GM23248 (cell line): ENCODE data around the gene ARMH3. TPM values are rescaled to one million over a fixed set of nuclear protein-coding genes. Genes with fewer than 3 reads are reported as not detected.

ENCODE experiments used
- DNase-seq: peaks from one replicate; pipeline ENCODE4 v3.0.0-alpha.2; 2015
- H2AFZ ChIP-seq: fragments of 200-600 bp; sonication (generic); 2 replicates; pipeline ENCODE4 v1.6.1; 2016; ENCODE audit warnings: antibody characterized with exemption
- H3F3A ChIP-seq: fragments of 200-600 bp; sonication (generic); 2 replicates; pipeline ENCODE4 v1.6.1; 2016; ENCODE audit warnings: mild to moderate bottlenecking, antibody characterized with exemption, mixed run types; ENCODE audit not compliant: insufficient read depth
- H3K27ac ChIP-seq: fragments of 200-600 bp; sonication (generic); 2 replicates; pipeline ENCODE4 v1.5.1; 2016; ENCODE audit warnings: mild to moderate bottlenecking
- H3K27me3 ChIP-seq: fragments of 200-600 bp; sonication (generic); replicated peaks from 2 replicates; pipeline ENCODE4 v1.6.1; 2016; ENCODE audit warnings: mild to moderate bottlenecking; ENCODE audit not compliant: insufficient read depth
- H3K36me3 ChIP-seq: fragments of 200-600 bp; sonication (generic); 2 replicates; pipeline ENCODE4 v1.6.1; 2016; ENCODE audit warnings: low read depth, mild to moderate bottlenecking
- H3K4me1 ChIP-seq: fragments of 200-600 bp; sonication (generic); 2 replicates; pipeline ENCODE4 v1.6.1; 2016; ENCODE audit warnings: mild to moderate bottlenecking; ENCODE audit not compliant: insufficient read depth
- H3K4me2 ChIP-seq: fragments of 200-600 bp; sonication (generic); one replicate; pipeline ENCODE4 v1.6.1; 2016; ENCODE audit warnings: mild to moderate bottlenecking; ENCODE audit not compliant: unreplicated experiment
- H3K4me3 ChIP-seq: fragments of 200-600 bp; sonication (generic); 2 replicates; pipeline ENCODE4 v1.5.1; 2016; ENCODE audit warnings: mild to moderate bottlenecking
- H3K79me2 ChIP-seq: fragments of 200-600 bp; sonication (generic); 2 replicates; pipeline ENCODE4 v1.6.1; 2016; ENCODE audit warnings: mild to moderate bottlenecking; ENCODE audit not compliant: insufficient read depth
- H3K9ac ChIP-seq: fragments of 200-600 bp; sonication (generic); 2 replicates; pipeline ENCODE4 v1.6.1; 2016; ENCODE audit warnings: mild to moderate bottlenecking
- H3K9me2 ChIP-seq: fragments of 200-600 bp; sonication (generic); 2 replicates; pipeline ENCODE4 v1.6.1; 2016; ENCODE audit warnings: mixed run types, mild to moderate bottlenecking, moderate library complexity; ENCODE audit not compliant: insufficient read depth
- H3K9me3 ChIP-seq: fragments of 200-600 bp; sonication (generic); one replicate; pipeline ENCODE4 v1.6.1; 2017; ENCODE audit warnings: low read depth
- H4K20me1 ChIP-seq: fragments of 200-600 bp; sonication (generic); 2 replicates; pipeline ENCODE4 v1.6.0; 2016; ENCODE audit not compliant: insufficient read depth
- EZH2 ChIP-seq: fragments of 200-600 bp; sonication (generic); IDR thresholded peaks from 2 replicates; pipeline ENCODE4 v1.6.1; 2018; ENCODE audit warnings: antibody characterized with exemption, mild to moderate bottlenecking; ENCODE audit not compliant: insufficient read depth, poor library complexity, severe bottlenecking
- EZH2phosphoT487 ChIP-seq: fragments of 200-600 bp; sonication (generic); IDR thresholded peaks from 2 replicates; pipeline ENCODE4 v1.6.1; 2018; ENCODE audit warnings: antibody characterized with exemption, moderate library complexity, mild to moderate bottlenecking, low read depth; ENCODE audit not compliant: insufficient read depth
- WGBS, 2 experiments: methylation state at CpG; one replicate each; pipeline ENCODE4 v1.1.6; 2015 to 2017; ENCODE audit warnings: low lambda C conversion rate in 2 of 2, low coverage in 1 of 2; ENCODE audit errors: missing lambda C conversion rate in 2 of 2; 5-methylcytosine and 5-hydroxymethylcytosine counted together
- in situ Hi-C: fragments of 300-500 bp; cut with MboI; formaldehyde crosslinking; loops from 2 replicates; pipeline ENCODE4 v1.15.0; 2020
- polyA plus RNA-seq: library from polyadenylated mRNA; unstranded; fragments of >200 nt; fragmentation: Nextera tagmentation; extraction: Ambion mirVana; gene quantifications from 2 replicates; pipeline ENCODE4 v1.2.1, GENCODE V29; 2016
- small RNA-seq: library from RNA; depleted of rRNA; stranded (forward); fragments of <200 nt; gene quantifications from one replicate; pipeline ENCODE3, GENCODE V24; 2014; ENCODE audit warnings: low read depth, low replicate concordance
- total RNA-seq: library from RNA; depleted of rRNA; stranded (reverse); fragments of >200 nt; shearing (Covaris generic); gene quantifications from 2 replicates; pipeline ENCODE4 v1.2.3, GENCODE V29; 2014; rRNA removed

Gene ARMH3
- total and polyA plus RNA-seq, 2 experiments from 2014 or later, result 9.0 to 9.5 TPM

DNA sequence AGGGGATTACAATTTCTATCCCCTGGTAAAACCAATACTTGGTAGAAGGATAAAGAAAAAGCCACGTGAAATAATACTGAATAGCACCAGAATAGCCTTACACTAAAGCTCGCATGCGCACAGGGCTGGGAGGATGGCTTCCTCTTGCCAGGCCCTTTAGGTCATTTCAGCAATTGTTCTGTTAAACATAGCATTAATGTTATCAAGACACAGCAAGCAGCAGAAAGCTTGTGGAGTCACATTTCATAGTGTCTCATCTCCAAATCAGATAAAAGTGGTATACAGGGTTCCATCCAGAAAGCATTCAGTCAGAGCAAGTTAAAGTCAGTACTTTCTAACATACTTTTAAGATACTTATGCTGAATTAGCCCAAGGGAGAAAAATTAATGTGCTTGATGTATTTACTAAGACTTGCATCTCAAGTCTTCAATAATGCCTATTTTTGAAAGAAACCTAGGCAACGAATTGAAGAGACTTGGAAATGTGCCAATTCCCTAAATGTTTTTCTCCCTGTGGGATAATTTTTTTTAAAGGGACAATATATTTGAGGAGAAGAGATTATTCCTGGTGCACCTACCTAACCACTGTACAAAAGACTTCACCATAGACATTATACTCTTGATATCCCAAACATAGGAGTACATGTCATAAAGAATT lies 258.4 kb downstream of the ARMH3 start:
- H4K20me1 ChIP-seq, result peaks cover 8% of the 10 kb centered on the region
- WGBS, 2 experiments, result 61 to 64% methylated on average over 4 of the region's 4 CpGs

More for the DNA sequence above, 258.4 kb downstream of the ARMH3 start:
- Histone ChIP-seq H3K9me2 (no peaks in the 10 kb centered on the region), H3K9ac (no peak overlapping the region), H3K36me3 (peaks cover 94% of the 10 kb centered on the region), H3F3A (peaks cover 49% of the 10 kb centered on the region), H3K4me1 (no peaks in the 10 kb centered on the region), H3K79me2 (peaks cover 100% of the 10 kb centered on the region), H3K9me3 (no peaks in the 10 kb centered on the region), H3K27me3 (no peaks in the 10 kb centered on the region), H3K4me2 (no peak overlapping the region), H2AFZ (no peak overlapping the region), H3K4me3 (no peak overlapping the region), H3K27ac (no peak overlapping the region)
- no peak for TF ChIP-seq EZH2
- no peak for TF ChIP-seq EZH2phosphoT487
- in situ Hi-C loops, result no loop called here
- DNase-seq, result no peak

Small RNAs within 50 kb of the gene (small RNA-seq; reads per million reads assigned to genes)
- gene AL500527.1, result not detected
- gene AL500527.2, result not detected
- gene RF00017, result not detected
- not detected for gene RF00019

Other genes starting within 250 kb of the ARMH3 start
- gene OGA, start 237.7 kb downstream of the ARMH3 start, total RNA-seq, result 73.6 and 78.0 TPM in 2 replicates
- 35.2 and 42.5 TPM in 2 replicates for gene OGA, start 237.7 kb downstream of the ARMH3 start, polyA plus RNA-seq
- gene KCNIP2, start 212.4 kb downstream of the ARMH3 start, total RNA-seq, result 0.22 TPM in 1 of 2 replicates, not detected in the other
- 0.15 and 0.24 TPM in 2 replicates for gene KCNIP2, start 212.4 kb downstream of the ARMH3 start, polyA plus RNA-seq
- gene HPS6, start 9.2 kb upstream of the ARMH3 start, total RNA-seq, result 45.1 and 46.9 TPM in 2 replicates
- gene HPS6, start 9.2 kb upstream of the ARMH3 start, polyA plus RNA-seq, result 10.9 and 12.2 TPM in 2 replicates
- 28.1 and 30.5 TPM in 2 replicates for gene LDB1, start 64.2 kb upstream of the ARMH3 start, total RNA-seq
- gene LDB1, start 64.2 kb upstream of the ARMH3 start, polyA plus RNA-seq, result 4.8 and 5.0 TPM in 2 replicates
- 16.4 and 25.3 TPM in 2 replicates for gene PPRC1, start 76.9 kb upstream of the ARMH3 start, total RNA-seq
- 19.5 and 22.6 TPM in 2 replicates for gene PPRC1, start 76.9 kb upstream of the ARMH3 start, polyA plus RNA-seq
- gene NOLC1, start 96.2 kb upstream of the ARMH3 start, total RNA-seq, result 30.7 and 31.9 TPM in 2 replicates
- gene NOLC1, start 96.2 kb upstream of the ARMH3 start, polyA plus RNA-seq, result 42.5 and 43.4 TPM in 2 replicates
- gene ELOVL3, start 170.1 kb upstream of the ARMH3 start, total RNA-seq, result 1.9 TPM in 1 of 2 replicates, not detected in the other
- 1.4 and 1.9 TPM in 2 replicates for gene ELOVL3, start 170.1 kb upstream of the ARMH3 start, polyA plus RNA-seq
- gene PITX3, start 185.3 kb upstream of the ARMH3 start, total RNA-seq, result not detected in 2 replicates
- gene PITX3, start 185.3 kb upstream of the ARMH3 start, polyA plus RNA-seq, result not detected in 2 replicates
- 43.9 and 48.7 TPM in 2 replicates for gene GBF1, start 189.4 kb upstream of the ARMH3 start, total RNA-seq
- gene GBF1, start 189.4 kb upstream of the ARMH3 start, polyA plus RNA-seq, result 28.1 and 29.8 TPM in 2 replicates